HEK293 (cell line): Measurements from ENCODE around the gene ABHD12.
A peak's percentile ranks its signal among the peaks of the same experiment; 100 is the strongest.

Experiments
- CTCF ChIA-PET: fragments of 350-600 bp; formaldehyde crosslinking; extraction: SDS; loops from one replicate; lab custom pipeline; 2021; ENCODE audit warnings: antibody characterized with exemption; lab: Yijun Ruan, JAX
- POLR2A ChIA-PET: fragments of 300-600 bp; formaldehyde crosslinking; extraction: SDS; loops from one replicate; lab custom pipeline; 2020; ENCODE audit warnings: antibody characterized with exemption, inconsistent platforms; lab: Yijun Ruan, JAX
- H3K27ac ChIP-seq: fragments of 200-500 bp; sonication (Bioruptor generic); 2 replicates; pipeline ENCODE4 v1.5.1; 2014; ENCODE audit warnings: low read depth, low read length, control low read depth, inconsistent platforms; ENCODE audit errors: extremely low read depth
- H3K36me3 ChIP-seq, 2 experiments: fragments of 200-500 bp in 1 of 2; sonication (Bioruptor generic) in 1 of 2; 1 replicate in 1 of 2; 2 replicates in 1 of 2; pipeline ENCODE4 v1.5.1; 2014 to 2017; ENCODE audit warnings: inconsistent platforms in 2 of 2, low read length in 2 of 2; ENCODE audit not compliant: control insufficient read depth in 2 of 2, insufficient read depth in 1 of 2
- H3K4me1 ChIP-seq: fragments of 200-500 bp; sonication (Bioruptor generic); 2 replicates; pipeline ENCODE4 v1.5.1; 2014; ENCODE audit warnings: mild to moderate bottlenecking, low read length, inconsistent platforms; ENCODE audit not compliant: control insufficient read depth, insufficient read depth
- H3K4me3 ChIP-seq: 2 replicates; pipeline ENCODE4 v1.5.1; 2011; ENCODE audit warnings: low read depth, mild to moderate bottlenecking, control low read depth, low read length, moderate library complexity
- H3K9me3 ChIP-seq: fragments of 200-500 bp; sonication (Bioruptor generic); 2 replicates; pipeline ENCODE4 v1.5.1; 2014; ENCODE audit warnings: low read depth, low read length, inconsistent platforms; ENCODE audit not compliant: control insufficient read depth, insufficient read depth
- HOXC10 ChIP-seq: sonication (generic); formaldehyde crosslinking; IDR thresholded peaks from 2 replicates; pipeline ENCODE4 v1.8.1; 2023; ENCODE audit warnings: mild to moderate bottlenecking, missing genetic modification reagents
- KLF7 ChIP-seq: fragments of 450-650 bp; formaldehyde crosslinking; IDR thresholded peaks from 2 replicates; pipeline ENCODE4 v1.5.1; 2016; ENCODE audit warnings: missing biosample characterization, missing genetic modification characterization, borderline replicate concordance
- SCRT2 ChIP-seq: fragments of 450-650 bp; formaldehyde crosslinking; IDR thresholded peaks from 2 replicates; pipeline ENCODE4 v1.5.1; 2016; ENCODE audit warnings: missing biosample characterization, missing genetic modification characterization
- YY2 ChIP-seq: fragments of 450-650 bp; formaldehyde crosslinking; IDR thresholded peaks from 2 replicates; pipeline ENCODE4 v1.5.1; 2016; ENCODE audit warnings: missing biosample characterization, missing genetic modification characterization
- ZBTB48 ChIP-seq: fragments of 450-650 bp; formaldehyde crosslinking; IDR thresholded peaks from 2 replicates; pipeline ENCODE4 v1.5.1; 2016; ENCODE audit warnings: missing biosample characterization, missing genetic modification characterization
- ZBTB6 ChIP-seq: fragments of 450-650 bp; formaldehyde crosslinking; IDR thresholded peaks from 2 replicates; pipeline ENCODE4 v1.5.1; 2017; ENCODE audit warnings: missing biosample characterization, missing genetic modification characterization
- ZBTB7A ChIP-seq: fragments of 450-650 bp; formaldehyde crosslinking; IDR thresholded peaks from 2 replicates; pipeline ENCODE4 v1.5.1; 2016; ENCODE audit warnings: low read depth, missing biosample characterization, missing genetic modification characterization
- ZEB2 ChIP-seq: fragments of 450-650 bp; formaldehyde crosslinking; IDR thresholded peaks from 2 replicates; pipeline ENCODE4 v1.5.1; 2016; ENCODE audit warnings: missing biosample characterization, missing genetic modification characterization
- ZNF132 ChIP-seq: fragments of 450-650 bp; formaldehyde crosslinking; IDR thresholded peaks from 2 replicates; pipeline ENCODE4 v1.5.1; 2017; ENCODE audit warnings: missing biosample characterization, missing genetic modification characterization, borderline replicate concordance
- ZNF140 ChIP-seq: fragments of 450-650 bp; formaldehyde crosslinking; IDR thresholded peaks from 2 replicates; pipeline ENCODE4 v1.5.1; 2016; ENCODE audit warnings: missing biosample characterization, missing genetic modification characterization
- ZNF24 ChIP-seq: fragments of 450-650 bp; formaldehyde crosslinking; IDR thresholded peaks from 2 replicates; pipeline ENCODE4 v1.5.1; 2016; ENCODE audit warnings: missing biosample characterization, missing genetic modification characterization
- ZNF366 ChIP-seq: fragments of 450-650 bp; formaldehyde crosslinking; conservative IDR thresholded peaks from 2 replicates; pipeline ENCODE4 v1.5.1; 2016; ENCODE audit warnings: missing biosample characterization, missing genetic modification characterization
- ZNF501 ChIP-seq: fragments of 450-650 bp; formaldehyde crosslinking; IDR thresholded peaks from 2 replicates; pipeline ENCODE4 v1.5.1; 2016; ENCODE audit warnings: missing biosample characterization, missing genetic modification characterization
- ZNF510 ChIP-seq: fragments of 450-650 bp; formaldehyde crosslinking; IDR thresholded peaks from 2 replicates; pipeline ENCODE4 v1.5.1; 2018; ENCODE audit warnings: mild to moderate bottlenecking, missing genetic modification characterization, missing biosample characterization; ENCODE audit not compliant: insufficient replicate concordance
- ZNF529 ChIP-seq: fragments of 450-650 bp; formaldehyde crosslinking; IDR thresholded peaks from 2 replicates; pipeline ENCODE4 v1.5.1; 2017; ENCODE audit warnings: missing genetic modification characterization, missing biosample characterization; ENCODE audit not compliant: insufficient replicate concordance
- ZNF571 ChIP-seq: fragments of 450-650 bp; formaldehyde crosslinking; IDR thresholded peaks from 2 replicates; pipeline ENCODE4 v1.5.0; 2017; ENCODE audit warnings: missing biosample characterization, missing genetic modification characterization
- ZNF596 ChIP-seq: fragments of 450-650 bp; IDR thresholded peaks from 2 replicates; pipeline ENCODE4 v1.5.0; 2018; ENCODE audit warnings: missing biosample characterization, mild to moderate bottlenecking, missing genetic modification characterization, moderate library complexity
- ZNF600 ChIP-seq: fragments of 450-650 bp; formaldehyde crosslinking; IDR thresholded peaks from 2 replicates; pipeline ENCODE4 v1.5.1; 2016; ENCODE audit warnings: missing biosample characterization, missing genetic modification characterization
- ZNF610 ChIP-seq: fragments of 450-650 bp; formaldehyde crosslinking; IDR thresholded peaks from 2 replicates; pipeline ENCODE4 v1.5.1; 2016; ENCODE audit warnings: missing biosample characterization, missing genetic modification characterization, borderline replicate concordance
- ZNF621 ChIP-seq: fragments of 450-650 bp; formaldehyde crosslinking; IDR thresholded peaks from 2 replicates; pipeline ENCODE4 v1.5.1; 2017; ENCODE audit warnings: missing biosample characterization, missing genetic modification characterization
- ZNF624 ChIP-seq: fragments of 450-650 bp; formaldehyde crosslinking; IDR thresholded peaks from 2 replicates; pipeline ENCODE4 v1.5.1; 2017; ENCODE audit warnings: missing biosample characterization, missing genetic modification characterization
- ZNF664 ChIP-seq: fragments of 450-650 bp; formaldehyde crosslinking; IDR thresholded peaks from 2 replicates; pipeline ENCODE4 v1.5.1; 2016; ENCODE audit warnings: missing biosample characterization, missing genetic modification characterization
- ZNF776 ChIP-seq: fragments of 450-650 bp; formaldehyde crosslinking; IDR thresholded peaks from 2 replicates; pipeline ENCODE4 v1.5.0; 2017; ENCODE audit warnings: missing biosample characterization, missing genetic modification characterization, borderline replicate concordance
- TF ChIP-seq, protein P1 (sequence below): fragments of 450-650 bp; formaldehyde crosslinking; IDR thresholded peaks from 2 replicates; pipeline ENCODE4 v1.5.1; 2016; ENCODE audit warnings: missing biosample characterization, missing genetic modification characterization

Gene ABHD12

DNA sequence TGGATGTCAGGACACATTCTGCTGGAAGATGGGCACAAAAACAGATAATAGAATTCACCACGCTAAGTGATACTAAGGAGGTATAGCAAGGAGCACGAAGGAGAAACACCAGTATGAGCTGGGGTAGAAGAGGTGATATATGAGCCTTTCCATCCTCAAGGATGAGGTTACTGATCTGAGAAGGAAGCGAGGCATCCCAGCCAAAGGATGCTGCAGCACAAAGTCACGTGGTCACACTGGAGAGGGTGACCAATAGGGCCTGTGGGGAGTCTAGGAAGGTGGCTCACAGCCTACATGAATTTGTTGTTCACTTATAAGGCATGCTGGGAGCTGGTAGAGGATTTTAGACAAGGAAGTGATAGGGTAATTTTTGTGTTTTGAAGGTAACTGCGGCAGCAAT lies 18.3 kb upstream of the ABHD12 start:
- Histone ChIP-seq H3K4me1 (no peaks in the 10 kb centered on the region), H3K27ac (no peak overlapping the region), H3K36me3 (peaks cover 9 to 27% of the 10 kb centered on the region in 2 experiments; a peak in 2 of 3 replicates), H3K4me3 (no peak overlapping the region), H3K9me3 (no peaks in the 10 kb centered on the region)
- ChIA-PET POLR2A (interaction anchor here (0.5 kb wide), 1 partner anchor 16 kb away, joined by 3 read pairs; no protein-coding TSS in a partner anchor), CTCF (no interaction called here)
- no peak for TF ChIP-seq KLF7 (tag by site-specific recombination)
- TF ChIP-seq ZNF132 (tag by site-specific recombination) = no peak
- TF ChIP-seq ZNF571 = no peak
- no peak for TF ChIP-seq ZNF596 (tag by site-specific recombination)
- 0 out of 2 replicates have a peak, but pooled peaks have one; percentile 45 for TF ChIP-seq ZNF600 (tag by site-specific recombination)
- TF ChIP-seq ZBTB48 (tag by site-specific recombination) = no peak
- TF ChIP-seq ZNF529 (tag by site-specific recombination) = no peak

- H3K36me3 ChIP-seq = peaks cover 7 to 20% of the 10 kb centered on the region in 2 experiments; a peak in 2 of 3 replicates
- peak overlapping the region; percentile 87 for H3K27ac ChIP-seq
- TF ChIP-seq ZNF366 (no peak), ZNF624 (tag by site-specific recombination) (no peak), ZNF776 (tag by site-specific recombination) (no peak)
- no peaks in the 10 kb centered on the region for H3K9me3 ChIP-seq
- H3K4me3 ChIP-seq = peak overlapping the region; percentile 83
- ChIA-PET CTCF (interaction anchor here (0.5 to 2.4 kb wide), 2 partner anchors 9 to 15 kb away, joined by 3 to 14 read pairs; no protein-coding TSS in a partner anchor), POLR2A (interaction anchor here (0.8 to 1.8 kb wide), 5 partner anchors 9 to 213 kb away, joined by 3 to 7 read pairs (median 5); partner anchors contain the start of gene ENTPD6)
- no peaks in the 10 kb centered on the region for H3K4me1 ChIP-seq
Measured at GRCh38 chr20:25408170-25408547, 17.5 kb upstream of the ABHD12 start.

DNA sequence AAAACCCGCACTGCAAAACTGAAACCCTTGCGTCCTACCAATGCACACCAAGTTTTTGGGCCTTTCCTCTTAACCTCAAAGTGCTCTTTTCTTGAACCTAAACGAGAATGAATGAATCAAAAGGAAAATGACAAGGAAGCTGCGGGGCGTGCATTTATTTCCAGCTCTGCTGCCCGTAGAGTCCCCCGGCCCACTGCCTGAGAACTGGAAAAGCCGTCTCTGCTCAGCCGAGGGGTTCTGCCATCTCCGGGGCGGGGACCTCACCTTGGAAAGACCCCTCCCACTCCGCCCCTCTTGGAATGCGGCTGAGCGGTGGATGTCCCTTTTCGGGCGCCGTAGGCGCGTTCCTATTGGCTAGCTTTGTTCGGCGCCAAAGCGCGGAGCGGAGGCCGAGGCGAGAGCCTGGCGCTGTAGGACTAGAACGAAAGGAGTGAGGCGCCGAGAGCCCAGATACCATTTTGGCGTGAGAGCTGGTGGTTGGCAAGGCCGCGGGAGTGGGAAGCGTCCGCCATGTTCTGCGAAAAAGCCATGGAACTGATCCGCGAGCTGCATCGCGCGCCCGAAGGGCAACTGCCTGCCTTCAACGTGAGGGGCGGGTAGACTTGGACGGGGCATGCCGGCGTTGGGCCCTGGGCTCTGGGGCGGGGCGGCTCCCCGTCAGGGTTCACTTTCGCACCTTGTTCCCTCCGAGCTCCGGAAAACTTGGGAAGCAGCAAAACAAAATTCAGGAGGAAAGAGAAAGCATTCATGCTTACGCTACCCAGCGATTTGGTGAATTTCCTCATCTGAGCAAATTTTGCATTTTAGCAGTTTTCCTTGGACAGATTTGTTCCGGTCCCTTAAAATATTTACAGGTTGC lies 16.9 kb upstream of the ABHD12 start, which contains the start of gene GINS1:
GINS1 (plus strand) TSS at position 363 of the 859 bp plus-strand sequence; CDS start at position 511, 148 bp downstream.
- peaks cover 7 to 20% of the 10 kb centered on the region in 2 experiments; a peak in 2 of 3 replicates for H3K36me3 ChIP-seq
- POLR2A ChIA-PET = interaction anchor here (0.6 to 1.8 kb wide), 16 partner anchors 9 to 414 kb away, joined by 3 to 9 read pairs (median 3); partner anchors contain the start of genes ABHD12 and ENTPD6
- CTCF ChIA-PET = interaction anchor here (0.5 to 2.4 kb wide), 6 partner anchors 9 to 329 kb away, joined by 3 to 14 read pairs (median 3); no protein-coding TSS in a partner anchor
- H3K9me3 ChIP-seq = no peaks in the 10 kb centered on the region
- peak within 1 kb of the TSS; percentile 87 for H3K27ac ChIP-seq
- H3K4me3 ChIP-seq = peak within 1 kb of the TSS; percentile 83
- H3K4me1 ChIP-seq = no peaks in the 10 kb centered on the region
- TF ChIP-seq ZNF610 (tag by site-specific recombination) (no peak), ZNF621 (tag by site-specific recombination) (no peak), HOXC10 (CRISPR knock-in tag) (no peak), ZNF140 (tag by site-specific recombination) (no peak), ZEB2 (tag by site-specific recombination) (peak; percentile 77), YY2 (tag by site-specific recombination) (peak; percentile 40; the same call in 1 of the 2 replicates), ZNF24 (peak; percentile 72; the same call in 1 of the 2 replicates), ZBTB7A (tag by site-specific recombination) (peak; percentile 87), ZNF664 (no peak), ZNF510 (tag by site-specific recombination) (no peak), SCRT2 (tag by site-specific recombination) (no peak), ZBTB6 (tag by site-specific recombination) (peak; percentile 61; the same call in 1 of the 2 replicates), ZNF501 (peak; percentile 44; the same call in 1 of the 2 replicates)
- TF ChIP-seq, protein P1, sequence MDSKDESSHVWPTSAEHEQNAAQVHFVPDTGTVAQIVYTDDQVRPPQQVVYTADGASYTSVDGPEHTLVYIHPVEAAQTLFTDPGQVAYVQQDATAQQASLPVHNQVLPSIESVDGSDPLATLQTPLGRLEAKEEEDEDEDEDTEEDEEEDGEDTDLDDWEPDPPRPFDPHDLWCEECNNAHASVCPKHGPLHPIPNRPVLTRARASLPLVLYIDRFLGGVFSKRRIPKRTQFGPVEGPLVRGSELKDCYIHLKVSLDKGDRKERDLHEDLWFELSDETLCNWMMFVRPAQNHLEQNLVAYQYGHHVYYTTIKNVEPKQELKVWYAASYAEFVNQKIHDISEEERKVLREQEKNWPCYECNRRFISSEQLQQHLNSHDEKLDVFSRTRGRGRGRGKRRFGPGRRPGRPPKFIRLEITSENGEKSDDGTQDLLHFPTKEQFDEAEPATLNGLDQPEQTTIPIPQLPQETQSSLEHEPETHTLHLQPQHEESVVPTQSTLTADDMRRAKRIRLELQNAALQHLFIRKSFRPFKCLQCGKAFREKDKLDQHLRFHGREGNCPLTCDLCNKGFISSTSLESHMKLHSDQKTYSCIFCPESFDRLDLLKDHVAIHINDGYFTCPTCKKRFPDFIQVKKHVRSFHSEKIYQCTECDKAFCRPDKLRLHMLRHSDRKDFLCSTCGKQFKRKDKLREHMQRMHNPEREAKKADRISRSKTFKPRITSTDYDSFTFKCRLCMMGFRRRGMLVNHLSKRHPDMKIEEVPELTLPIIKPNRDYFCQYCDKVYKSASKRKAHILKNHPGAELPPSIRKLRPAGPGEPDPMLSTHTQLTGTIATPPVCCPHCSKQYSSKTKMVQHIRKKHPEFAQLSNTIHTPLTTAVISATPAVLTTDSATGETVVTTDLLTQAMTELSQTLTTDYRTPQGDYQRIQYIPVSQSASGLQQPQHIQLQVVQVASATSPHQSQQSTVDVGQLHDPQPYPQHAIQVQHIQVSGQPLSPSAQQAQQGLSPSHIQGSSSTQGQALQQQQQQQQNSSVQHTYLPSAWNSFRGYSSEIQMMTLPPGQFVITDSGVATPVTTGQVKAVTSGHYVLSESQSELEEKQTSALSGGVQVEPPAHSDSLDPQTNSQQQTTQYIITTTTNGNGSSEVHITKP (tag by site-specific recombination) = peak; percentile 89
